GM19099 (cell line): ENCODE data around the gene FBXL15.

Experiments
- POLR2A ChIP-seq: IDR thresholded peaks from 3 replicates; pipeline ENCODE4 v1.6.1; 2011; ENCODE audit warnings: low read depth; ENCODE audit not compliant: insufficient read length; ENCODE audit errors: extremely low read depth

FBXL15 gene

GRCh38 chr10:102420714-102421506, at the start of gene FBXL15:
Gene FBXL15, plus strand, starts transcription at chr10:102420836. Its CDS starts 294 bp downstream, at chr10:102421130.
- TF ChIP-seq POLR2A: peak; percentile 71

- TF ChIP-seq POLR2A: no peak
Measured at GRCh38 chr10:102371295-102371694, 49.3 kb upstream of the FBXL15 start.

GRCh38 chr10:102375250-102375649, 45.4 kb upstream of the FBXL15 start:
- no peak for TF ChIP-seq POLR2A

GRCh38 chr10:102375867-102376266, 44.8 kb upstream of the FBXL15 start:
- no peak for TF ChIP-seq POLR2A

GRCh38 chr10:102376901-102377300, 43.7 kb upstream of the FBXL15 start:
- TF ChIP-seq POLR2A: no peak

GRCh38 chr10:102379383-102379782, 41.3 kb upstream of the FBXL15 start:
- TF ChIP-seq POLR2A: no peak

- no peak for TF ChIP-seq POLR2A
Measured at GRCh38 chr10:102381983-102382382, 38.7 kb upstream of the FBXL15 start.

GRCh38 chr10:102382871-102383270, 37.8 kb upstream of the FBXL15 start:
- no peak for TF ChIP-seq POLR2A

- no peak for TF ChIP-seq POLR2A
Measured at GRCh38 chr10:102384053-102384452, 36.6 kb upstream of the FBXL15 start.

GRCh38 chr10:102384606-102385429, 35.8 kb upstream of the FBXL15 start:
- no peak for TF ChIP-seq POLR2A

GRCh38 chr10:102389894-102390293, 30.7 kb upstream of the FBXL15 start:
- no peak for TF ChIP-seq POLR2A

- no peak for TF ChIP-seq POLR2A
Measured at GRCh38 chr10:102392306-102392705, 28.3 kb upstream of the FBXL15 start.

- TF ChIP-seq POLR2A: no peak
Measured at GRCh38 chr10:102393411-102394078, 27.1 kb upstream of the FBXL15 start.

- TF ChIP-seq POLR2A: peak; percentile 81
Measured at GRCh38 chr10:102394079-102394800, 26.4 kb upstream of the FBXL15 start.
